GM12872 (cell line): ENCODE measurements around the gene GRIFIN.

Experiments
- TF ChIP-seq, protein P1 (sequence below): IDR thresholded peaks from 3 replicates; pipeline ENCODE4 v1.5.1; 2011; ENCODE audit warnings: low read depth, mild to moderate bottlenecking, low read length, moderate library complexity; ENCODE audit not compliant: insufficient read depth

Gene GRIFIN

DNA sequence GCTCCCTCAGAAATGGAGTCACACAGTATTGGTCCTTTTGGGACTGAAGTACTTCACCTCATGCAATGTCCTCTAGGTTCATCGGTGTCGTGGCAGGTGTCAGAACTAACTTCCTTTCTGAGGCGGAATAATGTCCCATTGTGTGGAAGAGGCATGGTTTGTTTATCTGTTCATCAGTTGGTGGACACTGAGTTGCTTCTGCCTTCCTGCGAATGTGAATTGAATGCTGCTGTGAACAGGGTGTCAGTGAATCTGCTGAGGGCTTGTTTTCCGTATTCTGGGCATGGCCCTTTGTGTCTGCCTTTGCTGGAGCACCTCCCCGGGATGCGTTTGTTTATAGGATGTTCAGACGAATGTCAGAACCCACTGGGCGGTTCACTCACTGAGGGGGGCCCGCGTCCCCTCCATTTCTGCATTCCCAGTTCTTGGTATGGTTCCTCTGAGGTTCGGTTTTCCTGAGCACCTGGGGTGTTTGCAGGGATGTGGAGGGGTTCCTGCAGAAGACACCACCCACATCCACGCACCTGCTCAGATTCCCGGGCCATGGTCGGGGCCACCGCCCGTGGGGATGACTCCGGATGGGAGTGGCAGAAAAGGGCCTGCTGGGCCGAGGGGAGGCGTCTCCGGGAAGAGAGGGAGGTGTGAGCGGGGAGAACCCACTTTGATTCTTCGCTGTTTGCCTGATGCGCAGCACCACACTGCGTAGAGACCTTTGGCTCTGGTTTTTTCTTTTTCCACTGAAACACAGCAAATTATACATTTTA, 39.7 kb downstream of the GRIFIN start:
- TF ChIP-seq, protein P1, sequence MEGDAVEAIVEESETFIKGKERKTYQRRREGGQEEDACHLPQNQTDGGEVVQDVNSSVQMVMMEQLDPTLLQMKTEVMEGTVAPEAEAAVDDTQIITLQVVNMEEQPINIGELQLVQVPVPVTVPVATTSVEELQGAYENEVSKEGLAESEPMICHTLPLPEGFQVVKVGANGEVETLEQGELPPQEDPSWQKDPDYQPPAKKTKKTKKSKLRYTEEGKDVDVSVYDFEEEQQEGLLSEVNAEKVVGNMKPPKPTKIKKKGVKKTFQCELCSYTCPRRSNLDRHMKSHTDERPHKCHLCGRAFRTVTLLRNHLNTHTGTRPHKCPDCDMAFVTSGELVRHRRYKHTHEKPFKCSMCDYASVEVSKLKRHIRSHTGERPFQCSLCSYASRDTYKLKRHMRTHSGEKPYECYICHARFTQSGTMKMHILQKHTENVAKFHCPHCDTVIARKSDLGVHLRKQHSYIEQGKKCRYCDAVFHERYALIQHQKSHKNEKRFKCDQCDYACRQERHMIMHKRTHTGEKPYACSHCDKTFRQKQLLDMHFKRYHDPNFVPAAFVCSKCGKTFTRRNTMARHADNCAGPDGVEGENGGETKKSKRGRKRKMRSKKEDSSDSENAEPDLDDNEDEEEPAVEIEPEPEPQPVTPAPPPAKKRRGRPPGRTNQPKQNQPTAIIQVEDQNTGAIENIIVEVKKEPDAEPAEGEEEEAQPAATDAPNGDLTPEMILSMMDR = no peak

DNA sequence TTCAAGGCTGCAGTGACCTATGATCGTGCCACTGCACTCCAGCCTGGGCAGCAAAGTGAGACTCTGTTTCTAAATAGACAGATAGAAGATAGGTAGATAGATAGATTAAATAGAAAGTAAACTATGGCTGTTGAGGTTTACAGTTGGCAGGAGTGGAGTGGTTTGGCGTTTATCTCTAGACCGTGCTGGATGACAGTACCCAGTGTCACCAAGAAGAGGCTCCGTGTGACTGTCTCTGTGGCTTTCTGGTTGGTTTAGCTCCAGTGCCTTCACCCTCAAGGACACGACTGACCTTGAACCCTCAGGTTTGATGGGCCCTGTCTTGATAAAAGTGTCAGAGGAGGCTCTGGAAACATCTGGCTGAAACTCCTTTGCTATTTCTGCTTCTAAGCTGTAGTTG, 41.1 kb downstream of the GRIFIN start:
- TF ChIP-seq, protein P1 = no peak

DNA sequence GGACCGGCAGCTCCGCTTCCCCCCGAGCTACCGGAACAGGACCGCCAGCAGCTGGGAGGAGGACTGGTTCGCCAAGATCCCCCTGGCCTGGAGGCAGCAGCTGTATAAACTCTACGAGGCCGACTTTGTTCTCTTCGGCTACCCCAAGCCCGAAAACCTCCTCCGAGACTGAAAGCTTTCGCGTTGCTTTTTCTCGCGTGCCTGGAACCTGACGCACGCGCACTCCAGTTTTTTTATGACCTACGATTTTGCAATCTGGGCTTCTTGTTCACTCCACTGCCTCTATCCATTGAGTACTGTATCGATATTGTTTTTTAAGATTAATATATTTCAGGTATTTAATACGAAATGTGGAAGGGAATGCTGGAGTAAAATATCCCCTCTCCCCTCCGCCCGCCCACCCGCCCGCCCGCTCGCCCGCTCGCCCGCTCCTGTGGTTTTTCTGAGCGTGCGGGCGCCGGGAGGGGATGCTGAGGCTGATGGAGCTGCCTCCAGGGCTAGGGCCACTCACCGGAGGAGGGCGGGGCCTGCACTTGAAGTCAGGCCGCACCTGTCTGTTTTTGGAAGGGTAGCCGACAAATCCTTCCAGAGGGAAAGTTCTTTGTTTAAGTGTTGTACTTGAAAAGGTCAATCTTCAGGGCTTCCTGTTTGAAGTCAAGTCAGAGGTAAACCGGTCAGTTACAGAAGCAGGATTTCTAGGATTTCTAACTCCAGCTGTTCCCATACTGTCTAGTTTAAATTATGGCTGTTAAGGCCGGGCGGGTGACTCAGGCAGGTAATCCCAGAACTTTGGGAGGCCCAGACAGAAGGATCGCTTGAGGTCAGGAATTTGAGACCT, 42.3 kb downstream of the GRIFIN start:
- TF ChIP-seq, protein P1 = no peak

DNA sequence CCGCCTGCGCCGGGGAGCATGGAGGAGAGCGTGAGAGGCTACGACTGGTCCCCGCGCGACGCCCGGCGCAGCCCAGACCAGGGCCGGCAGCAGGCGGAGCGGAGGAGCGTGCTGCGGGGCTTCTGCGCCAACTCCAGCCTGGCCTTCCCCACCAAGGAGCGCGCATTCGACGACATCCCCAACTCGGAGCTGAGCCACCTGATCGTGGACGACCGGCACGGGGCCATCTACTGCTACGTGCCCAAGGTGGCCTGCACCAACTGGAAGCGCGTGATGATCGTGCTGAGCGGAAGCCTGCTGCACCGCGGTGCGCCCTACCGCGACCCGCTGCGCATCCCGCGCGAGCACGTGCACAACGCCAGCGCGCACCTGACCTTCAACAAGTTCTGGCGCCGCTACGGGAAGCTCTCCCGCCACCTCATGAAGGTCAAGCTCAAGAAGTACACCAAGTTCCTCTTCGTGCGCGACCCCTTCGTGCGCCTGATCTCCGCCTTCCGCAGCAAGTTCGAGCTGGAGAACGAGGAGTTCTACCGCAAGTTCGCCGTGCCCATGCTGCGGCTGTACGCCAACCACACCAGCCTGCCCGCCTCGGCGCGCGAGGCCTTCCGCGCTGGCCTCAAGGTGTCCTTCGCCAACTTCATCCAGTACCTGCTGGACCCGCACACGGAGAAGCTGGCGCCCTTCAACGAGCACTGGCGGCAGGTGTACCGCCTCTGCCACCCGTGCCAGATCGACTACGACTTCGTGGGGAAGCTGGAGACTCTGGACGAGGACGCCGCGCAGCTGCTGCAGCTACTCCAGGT, 43.1 kb downstream of the GRIFIN start:
- TF ChIP-seq, protein P1 = no peak

DNA sequence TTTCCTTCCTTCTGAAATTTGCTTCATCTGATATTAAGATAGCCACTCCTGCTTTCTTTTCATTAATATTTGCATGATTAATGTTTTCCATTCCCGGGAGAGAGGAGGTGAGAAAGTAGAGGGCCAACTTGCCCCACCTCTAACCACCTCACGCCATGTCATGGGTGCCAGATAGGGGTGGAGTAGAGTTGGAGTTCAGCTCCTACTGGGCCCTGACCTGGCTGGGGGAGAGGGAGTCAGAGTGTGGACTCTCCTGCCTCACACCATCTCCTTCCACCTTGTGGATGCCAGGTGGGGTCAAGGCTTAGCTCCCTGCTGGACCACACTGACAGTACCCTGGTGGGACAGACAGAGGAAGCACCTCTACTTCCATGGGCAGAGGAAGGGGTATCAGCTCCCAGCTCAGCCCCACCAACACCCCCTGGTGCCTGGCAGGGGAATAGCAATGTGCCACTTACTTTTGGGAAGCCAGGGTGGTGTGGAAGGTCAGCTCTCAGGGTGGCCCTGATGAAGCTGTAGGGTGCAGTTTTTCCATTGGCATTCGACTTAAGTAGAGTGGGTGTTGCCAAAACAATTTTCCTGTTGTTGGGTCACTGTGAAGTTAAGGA, 44.8 kb downstream of the GRIFIN start:
- TF ChIP-seq, protein P1 = peak; percentile 85

DNA sequence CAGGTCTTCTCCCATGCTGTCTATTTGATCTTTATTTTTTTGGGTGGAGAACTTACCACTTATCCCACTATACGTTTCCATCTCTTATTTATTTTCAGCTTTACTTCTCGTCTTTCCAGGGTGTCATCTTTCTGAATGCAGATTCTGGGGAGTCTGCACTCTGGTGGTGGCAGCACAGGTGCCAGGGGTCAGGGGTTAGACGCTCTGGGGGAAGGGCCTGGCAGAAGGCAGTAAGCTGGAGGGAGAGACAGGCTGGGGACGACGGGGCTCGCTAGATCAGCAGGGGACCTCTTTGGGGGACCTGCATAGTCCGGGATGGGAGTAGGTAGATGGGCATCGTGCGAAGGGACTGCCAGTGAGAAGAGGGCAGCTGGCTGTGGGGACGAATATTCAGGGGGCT, 50.4 kb downstream of the GRIFIN start:
- TF ChIP-seq, protein P1 = no peak
